Glutamatergic neuron (in vitro differentiated cells): ENCODE results near the gene TLL2. TPM values are rescaled to one million over a fixed set of nuclear protein-coding genes. Genes with fewer than 3 reads are reported as not detected.

Experiments used
- DNase-seq: peaks from one replicate; pipeline ENCODE4 v3.0.0; 2022
- H3K27ac Mint-ChIP-seq: one replicate; pipeline ENCODE4 v1.8.0; 2020; ENCODE audit warnings: mild to moderate bottlenecking, mixed read lengths, inconsistent platforms; ENCODE audit not compliant: unreplicated experiment
- H3K27me3 Mint-ChIP-seq: one replicate; pipeline ENCODE4 v1.8.0; 2020; ENCODE audit warnings: mild to moderate bottlenecking, moderate library complexity, mixed read lengths, inconsistent platforms; ENCODE audit not compliant: unreplicated experiment
- H3K36me3 Mint-ChIP-seq: one replicate; pipeline ENCODE4 v1.8.0; 2020; ENCODE audit warnings: mild to moderate bottlenecking, mixed read lengths, inconsistent platforms; ENCODE audit not compliant: unreplicated experiment
- H3K4me1 Mint-ChIP-seq: one replicate; pipeline ENCODE4 v1.8.0; 2020; ENCODE audit warnings: mild to moderate bottlenecking, low read depth, mixed read lengths, inconsistent platforms; ENCODE audit not compliant: unreplicated experiment
- H3K4me3 Mint-ChIP-seq: one replicate; pipeline ENCODE4 v1.8.0; 2020; ENCODE audit warnings: mild to moderate bottlenecking, mixed read lengths, inconsistent platforms; ENCODE audit not compliant: unreplicated experiment
- H3K9me3 Mint-ChIP-seq: one replicate; pipeline ENCODE4 v1.8.0; 2020; ENCODE audit warnings: mild to moderate bottlenecking, moderate library complexity, mixed read lengths, inconsistent platforms; ENCODE audit not compliant: unreplicated experiment
- CTCF ChIP-seq: fragments of 200-600 bp; sonication (generic); IDR thresholded peaks from one replicate; pipeline ENCODE4 v1.5.0; 2021; ENCODE audit not compliant: partially characterized antibody, unreplicated experiment
- total RNA-seq: library from RNA; stranded (reverse); fragmentation: NEBNext Ultra II Directional; extraction: Animal tissue kit (Norgen Biotek cat#: 25700); gene quantifications from one replicate; pipeline ENCODE4 v1.2.1, GENCODE V29; 2021; ENCODE audit not compliant: unreplicated experiment

Gene TLL2
- total RNA-seq, 1 donor from 2014 or later, result 0.17 TPM

GRCh38 chr10:96368971-96369370 lies 144.8 kb downstream of the TLL2 start:
- Mint-ChIP-seq H3K4me1 (peaks cover 1% of the 10 kb centered on the region), H3K4me3 (no peak overlapping the region), H3K9me3 (peaks cover 2% of the 10 kb centered on the region), H3K36me3 (no peaks in the 10 kb centered on the region), H3K27ac (no peak overlapping the region), H3K27me3 (peaks cover 4% of the 10 kb centered on the region)
- DNase-seq, result no peak
- no peak for TF ChIP-seq CTCF

GRCh38 chr10:96367470-96367869 lies 146.3 kb downstream of the TLL2 start:
- no peak overlapping the region for H3K27ac Mint-ChIP-seq
- TF ChIP-seq CTCF, result no peak
- peaks cover 6% of the 10 kb centered on the region for H3K27me3 Mint-ChIP-seq
- H3K36me3 Mint-ChIP-seq, result no peaks in the 10 kb centered on the region
- peaks cover 2% of the 10 kb centered on the region for H3K9me3 Mint-ChIP-seq
- H3K4me3 Mint-ChIP-seq, result no peak overlapping the region
- no peak for DNase-seq
- peaks cover 1% of the 10 kb centered on the region for H3K4me1 Mint-ChIP-seq

- no peak for DNase-seq
- Mint-ChIP-seq H3K27ac (no peak overlapping the region), H3K4me1 (no peaks in the 10 kb centered on the region), H3K4me3 (no peak overlapping the region), H3K9me3 (peaks cover 2% of the 10 kb centered on the region), H3K36me3 (no peaks in the 10 kb centered on the region), H3K27me3 (peaks cover 6% of the 10 kb centered on the region)
- TF ChIP-seq CTCF, result no peak
Observed at GRCh38 chr10:96366508-96366907, 147.2 kb downstream of the TLL2 start.

- Mint-ChIP-seq H3K9me3 (peaks cover 2% of the 10 kb centered on the region), H3K27ac (no peak overlapping the region), H3K4me1 (peaks cover 3% of the 10 kb centered on the region), H3K27me3 (peaks cover 6% of the 10 kb centered on the region), H3K36me3 (no peaks in the 10 kb centered on the region), H3K4me3 (no peak overlapping the region)
- DNase-seq, result no peak
- no peak for TF ChIP-seq CTCF
Observed at GRCh38 chr10:96365571-96365970, 148.2 kb downstream of the TLL2 start.

- peaks cover 7% of the 10 kb centered on the region for H3K27me3 Mint-ChIP-seq
- peaks cover 7% of the 10 kb centered on the region for H3K4me1 Mint-ChIP-seq
- no peak overlapping the region for H3K4me3 Mint-ChIP-seq
- TF ChIP-seq CTCF, result no peak
- H3K27ac Mint-ChIP-seq, result no peak overlapping the region
- DNase-seq, result peak; percentile 55
- H3K9me3 Mint-ChIP-seq, result peaks cover 2% of the 10 kb centered on the region
- H3K36me3 Mint-ChIP-seq, result no peaks in the 10 kb centered on the region
Observed at GRCh38 chr10:96360766-96361165, 153.0 kb downstream of the TLL2 start.
